Testis (tissue), 3 donors: ENCODE results near the gene PCNT. TPM values are rescaled to one million over a fixed set of nuclear protein-coding genes. Genes with fewer than 3 reads are reported as not detected.

Experiments
- DNase-seq: peaks from one replicate; pipeline ENCODE4 v3.0.0-alpha.2; 2019
- H3K27ac ChIP-seq, 2 donors: fragments of 200-600 bp; sonication (generic); one replicate each; pipeline ENCODE4 v1.5.1; 2019
- H3K27me3 ChIP-seq: fragments of 200-600 bp; sonication (generic); one replicate; pipeline ENCODE4 v1.5.1; 2019
- H3K36me3 ChIP-seq: fragments of 200-600 bp; sonication (generic); one replicate; pipeline ENCODE4 v1.5.1; 2017; ENCODE audit warnings: low read depth; ENCODE audit errors: missing control alignments
- H3K4me1 ChIP-seq: fragments of 200-600 bp; sonication (generic); one replicate; pipeline ENCODE4 v1.5.1; 2019
- H3K4me3 ChIP-seq, 2 donors: fragments of 200-600 bp; sonication (generic); one replicate each; pipeline ENCODE4 v1.5.1; 2017 to 2019
- H3K9me3 ChIP-seq: fragments of 200-600 bp; sonication (generic); one replicate; pipeline ENCODE4 v1.5.1; 2017
- CTCF ChIP-seq, 3 experiments: fragments of 450-650 bp in 2 of 3; fragments of 200-600 bp in 1 of 3; sonication (generic) in 1 of 3; IDR thresholded peaks; one replicate each; pipeline ENCODE4 v1.5.1; 2016 to 2019; ENCODE audit warnings: antibody characterized with exemption in 3 of 3, mild to moderate bottlenecking in 2 of 3, moderate library complexity in 1 of 3
- POLR2A ChIP-seq: fragments of 450-650 bp; IDR thresholded peaks from one replicate; pipeline ENCODE4 v1.6.1; 2017; ENCODE audit warnings: antibody characterized with exemption, mild to moderate bottlenecking, moderate library complexity
- WGBS, 2 donors: methylation state at CpG; one replicate each; pipeline ENCODE4 v1.1.5; 2018; 5-methylcytosine and 5-hydroxymethylcytosine counted together
- intact Hi-C: fragments of 100-400 bp; cut with DNase I; formaldehyde crosslinking; loops from one replicate; pipeline ENCODE4 v1.15.1; 2023; ENCODE audit warnings: low total_unique reads
- polyA plus RNA-seq: library from polyadenylated mRNA; stranded (reverse); fragments of 350-450 nt; fragmentation: Illumina TruSeq; extraction: RNeasy Lipid Tissue Mini Kit (QIAGEN cat#74804); gene quantifications from one replicate; pipeline ENCODE4 v1.2.3, GENCODE V29; 2014; ENCODE audit warnings: low read depth, low replicate concordance; ENCODE audit not compliant: insufficient read depth
- total RNA-seq, 2 donors: library from RNA; depleted of rRNA; stranded (reverse); fragments of >200 nt; gene quantifications; one replicate each; pipeline ENCODE4 v1.2.3, GENCODE V29; 2016

PCNT gene
- total and polyA plus RNA-seq, 3 donors from 2014 or later, result 44.7 to 169 (median 116) TPM

- no peaks in the 10 kb centered on the region for H3K27me3 ChIP-seq
- TF ChIP-seq POLR2A, result no peak
- TF ChIP-seq CTCF (IDR thresholded peaks at IDR 0.05), result no peak
- no peaks in the 10 kb centered on the region for H3K4me1 ChIP-seq
- intact Hi-C loops, result no loop called here
- DNase-seq, result no peak
- no peak overlapping the region for H3K4me3 ChIP-seq
- no peak overlapping the region for H3K27ac ChIP-seq
- 95% methylated on average over 5 to 8 of the region's 8 CpGs for WGBS, 2 donors
- H3K9me3 ChIP-seq, result no peaks in the 10 kb centered on the region
- no peaks in the 10 kb centered on the region for H3K36me3 ChIP-seq
Observed at GRCh38 chr21:46350571-46350970, 26.6 kb downstream of the PCNT start.

- no peak for DNase-seq
- Histone ChIP-seq H3K4me1 (no peaks in the 10 kb centered on the region), H3K9me3 (no peaks in the 10 kb centered on the region), H3K27ac (no peak overlapping the region), H3K4me3 (no peak overlapping the region), H3K27me3 (no peaks in the 10 kb centered on the region), H3K36me3 (no peaks in the 10 kb centered on the region)
- intact Hi-C loops, result no loop called here
- TF ChIP-seq CTCF (IDR thresholded peaks at IDR 0.05), result no peak
- TF ChIP-seq POLR2A, result no peak
- 89 to 97% methylated on average over 13 of the region's 13 CpGs for WGBS, 2 donors
Observed at GRCh38 chr21:46350981-46351380, 27.0 kb downstream of the PCNT start.

GRCh38 chr21:46351476-46352163, 27.7 kb downstream of the PCNT start:
- no peak for TF ChIP-seq POLR2A
- TF ChIP-seq CTCF (IDR thresholded peaks at IDR 0.05), result no peak
- Histone ChIP-seq H3K9me3 (no peaks in the 10 kb centered on the region), H3K36me3 (no peaks in the 10 kb centered on the region), H3K27ac (no peak overlapping the region), H3K4me1 (no peaks in the 10 kb centered on the region), H3K27me3 (no peaks in the 10 kb centered on the region), H3K4me3 (no peak overlapping the region)
- intact Hi-C loops, result no loop called here
- 90 to 92% methylated on average over 6 to 11 of the region's 11 CpGs for WGBS, 2 donors
- DNase-seq, result no peak

- Histone ChIP-seq H3K27me3 (no peaks in the 10 kb centered on the region), H3K4me1 (no peaks in the 10 kb centered on the region), H3K36me3 (no peaks in the 10 kb centered on the region), H3K9me3 (no peaks in the 10 kb centered on the region), H3K27ac (no peak overlapping the region), H3K4me3 (no peak overlapping the region)
- no peak for DNase-seq
- intact Hi-C loops, result no loop called here
- 80 to 92% methylated on average over 6 to 11 of the region's 11 CpGs for WGBS, 2 donors
- no peak for TF ChIP-seq CTCF (IDR thresholded peaks at IDR 0.05)
- TF ChIP-seq POLR2A, result no peak
Observed at GRCh38 chr21:46352164-46352515, 28.2 kb downstream of the PCNT start.

- H3K4me3 ChIP-seq, result no peak overlapping the region
- DNase-seq, result no peak
- H3K4me1 ChIP-seq, result no peaks in the 10 kb centered on the region
- 96 to 97% methylated on average over 14 of the region's 14 CpGs for WGBS, 2 donors
- no peaks in the 10 kb centered on the region for H3K27me3 ChIP-seq
- TF ChIP-seq POLR2A (no peak), CTCF (IDR thresholded peaks at IDR 0.05) (no peak)
- intact Hi-C loops, result no loop called here
- H3K36me3 ChIP-seq, result no peaks in the 10 kb centered on the region
- no peak overlapping the region for H3K27ac ChIP-seq
- no peaks in the 10 kb centered on the region for H3K9me3 ChIP-seq
Observed at GRCh38 chr21:46352913-46353312, 29.0 kb downstream of the PCNT start.
